HepG2 (cell line): ENCODE results near the gene LGR6. TPM values are rescaled to one million over a fixed set of nuclear protein-coding genes. Genes with fewer than 3 reads are reported as not detected.

Source experiments
- ATAC-seq: fragments of 200-7000 bp; cut with Tn5 transposase; 3 replicates; pipeline ENCODE4 v1.9.1; 2020; ENCODE audit warnings: mild to moderate bottlenecking, moderate library complexity
- BruUV-seq: library from RNA; stranded (reverse); fragments of 400-500 nt; replicated peaks from 2 replicates; lab custom pipeline; 2021; lab: Mats Ljungman, UMichigan
- CTCF ChIA-PET: fragments of 300-600 bp; formaldehyde crosslinking; extraction: SDS; loops from one replicate; lab custom pipeline; 2021; ENCODE audit warnings: low total read pairs, inconsistent platforms, low intra/inter-chr PET ratio; lab: Yijun Ruan, JAX
- POLR2A ChIA-PET: fragments of 350-600 bp; sonication (Branson Sonifier 250); formaldehyde crosslinking; loops from one replicate; lab custom pipeline; 2020; ENCODE audit warnings: antibody characterized with exemption, inconsistent platforms; lab: Yijun Ruan, JAX
- DNase-seq: peaks from one replicate; pipeline ENCODE4 v3.0.0-alpha.2; 2015; ENCODE audit warnings: low spot score
- FAIRE-seq: peaks from 3 replicates; lab custom pipeline; 2011; peaks lifted over from hg19 to GRCh38; lab: Jason Lieb, UNC
- H2AFZ ChIP-seq: one replicate; pipeline ENCODE4 v1.6.1; 2011; ENCODE audit warnings: low read length, inconsistent platforms
- H3K27ac ChIP-seq: fragments of 300-600 bp; 3 replicates; pipeline ENCODE4 v1.8.0; 2011; ENCODE audit warnings: mixed run types, mild to moderate bottlenecking, mixed read lengths, low read length, inconsistent platforms; ENCODE audit not compliant: insufficient read depth; ENCODE audit errors: extremely low read length
- H3K27me3 ChIP-seq, 2 experiments: fragments of 200-600 bp in 1 of 2; 2 replicates in 1 of 2; 3 replicates in 1 of 2; pipeline versions ENCODE4 v1.6.0 to v1.8.0; 2011; ENCODE audit warnings: low read length in 2 of 2, mild to moderate bottlenecking in 2 of 2, moderate library complexity in 2 of 2, inconsistent platforms in 1 of 2; ENCODE audit not compliant: insufficient read depth in 2 of 2, control insufficient read depth in 1 of 2
- H3K36me3 ChIP-seq, 2 experiments: fragments of 200-600 bp in 1 of 2; replicated peaks in 1 of 2; 2 replicates in 1 of 2; 3 replicates in 1 of 2; pipeline versions ENCODE4 v1.5.1 to v1.8.0; 2011; ENCODE audit warnings: low read length in 2 of 2, inconsistent platforms in 1 of 2; ENCODE audit not compliant: insufficient read depth in 2 of 2, control insufficient read depth in 1 of 2
- H3K4me1 ChIP-seq: 2 replicates; pipeline ENCODE4 v1.5.1; 2012; ENCODE audit warnings: low read length, inconsistent platforms; ENCODE audit not compliant: insufficient read depth
- H3K4me2 ChIP-seq: 2 replicates; pipeline ENCODE4 v1.6.0; 2011; ENCODE audit warnings: low read depth, low read length, inconsistent platforms
- H3K4me3 ChIP-seq, 3 experiments: fragments of 200-600 bp in 1 of 3; sonication (generic), shearing (Covaris generic) in 1 of 3; replicated peaks in 1 of 3; 2 replicates each; pipeline ENCODE4 v1.5.1; 2011 to 2016; ENCODE audit warnings: low read length in 3 of 3, inconsistent platforms in 2 of 3, low read depth in 2 of 3, mild to moderate bottlenecking in 2 of 3, control low read depth in 1 of 3, mixed read lengths in 1 of 3; ENCODE audit not compliant: insufficient read depth in 1 of 3
- H3K79me2 ChIP-seq: one replicate; pipeline ENCODE4 v1.6.1; 2011; ENCODE audit warnings: low read length, inconsistent platforms; ENCODE audit not compliant: insufficient read depth
- H3K9ac ChIP-seq: 2 replicates; pipeline ENCODE4 v1.6.0; 2011; ENCODE audit warnings: mild to moderate bottlenecking, low read depth, low read length, inconsistent platforms; ENCODE audit not compliant: insufficient read depth
- H3K9me3 ChIP-seq: 2 replicates; pipeline ENCODE4 v1.5.1; 2012; ENCODE audit warnings: mild to moderate bottlenecking, low read length
- H4K20me1 ChIP-seq: 2 replicates; pipeline ENCODE4 v1.6.0; 2011; ENCODE audit warnings: inconsistent platforms, mild to moderate bottlenecking, low read length, moderate library complexity; ENCODE audit not compliant: insufficient read depth
- ARNT ChIP-seq: fragments of 450-650 bp; IDR thresholded peaks from 2 replicates; pipeline ENCODE4 v1.6.1; 2017
- BORCS8-MEF2B ChIP-seq: sonication (generic); formaldehyde crosslinking; IDR thresholded peaks from 2 replicates; pipeline ENCODE4 v1.8.0; 2022; ENCODE audit warnings: mild to moderate bottlenecking, missing genetic modification reagents
- CEBPZ ChIP-seq: IDR thresholded peaks from 2 replicates; pipeline ENCODE4 v1.6.1; 2012; ENCODE audit warnings: low read length, improper control_type of control experiment
- CTCF ChIP-seq: sonication (generic); formaldehyde crosslinking; IDR thresholded peaks from 2 replicates; pipeline ENCODE4 v1.5.0; 2020; ENCODE audit warnings: mild to moderate bottlenecking, missing genetic modification reagents, moderate library complexity
- DRAP1 ChIP-seq: IDR thresholded peaks from 2 replicates; pipeline ENCODE4 v1.6.1; 2016; ENCODE audit warnings: missing genetic modification reagents, missing compliant biosample characterization
- HDAC1 ChIP-seq: sonication (generic); formaldehyde crosslinking; IDR thresholded peaks from 2 replicates; pipeline ENCODE4 v1.5.1; 2020; ENCODE audit warnings: mild to moderate bottlenecking, missing genetic modification reagents
- HMG20B ChIP-seq: conservative IDR thresholded peaks from 2 replicates; pipeline ENCODE4 v1.6.1; 2016; ENCODE audit warnings: missing genetic modification reagents, missing compliant biosample characterization
- SP2 ChIP-seq: sonication (generic); formaldehyde crosslinking; IDR thresholded peaks from 2 replicates; pipeline ENCODE4 v1.5.1; 2020; ENCODE audit warnings: mild to moderate bottlenecking, missing genetic modification reagents
- ZNF512B ChIP-seq: sonication (generic); formaldehyde crosslinking; IDR thresholded peaks from 2 replicates; pipeline ENCODE4 v1.5.1; 2020; ENCODE audit warnings: missing genetic modification reagents, mild to moderate bottlenecking, borderline replicate concordance
- ZNF629 ChIP-seq: sonication (generic); formaldehyde crosslinking; conservative IDR thresholded peaks from 2 replicates; pipeline ENCODE4 v1.5.0; 2020; ENCODE audit warnings: missing genetic modification reagents
- WGBS: methylation state at CpG from one replicate; pipeline ENCODE4 v1.1.6; 2017; ENCODE audit warnings: low lambda C conversion rate; 5-methylcytosine and 5-hydroxymethylcytosine counted together
- in situ Hi-C: cut with HindIII; loops from 2 replicates; pipeline ENCODE4 v1.10.0; 2017; ENCODE audit warnings: low pct_unique_long_range_greater_than_20kb; ENCODE audit not compliant: extremely low pct_ligation_motif_present
- intact Hi-C: fragments of 100-400 bp; cut with micrococcal nuclease; formaldehyde crosslinking; loops from one replicate; pipeline ENCODE4 v1.10.0; 2022; ENCODE audit not compliant: unreplicated experiment
- polyA plus RNA-seq, 8 experiments: library from polyadenylated mRNA; depleted of rRNA in 3 of 8; stranded (reverse) in 7 of 8; unstranded in 1 of 8; fragments of >200 nt; fragmentation: Illumina TruSeq in 4 of 8; extraction: Trizol in 4 of 8; gene quantifications; 2 replicates each; pipeline versions ENCODE4 v1.2.1 to v1.2.3, GENCODE V29; 2011 to 2016; ENCODE audit warnings: low read depth in 4 of 8, missing spikeins in 1 of 8, mixed read lengths in 1 of 8; ENCODE audit not compliant: insufficient read depth in 1 of 8
- total RNA-seq, 5 experiments: library from RNA; depleted of rRNA; stranded (reverse); fragments of >200 nt; fragmentation: Illumina TruSeq; extraction: Trizol; gene quantifications; 2 replicates each; pipeline ENCODE4 v1.2.3, GENCODE V29; 2016; ENCODE audit warnings: low read depth in 1 of 5

The LGR6 gene
- total and polyA plus RNA-seq, 2 of the 13 experiments (the other 11 are each of a cell fraction or from before 2014, with no cell fraction given), result 0.07 TPM; not detected in 1

- no peak overlapping the region for H3K9ac ChIP-seq
- no peaks in the 10 kb centered on the region for H3K36me3 ChIP-seq
- ChIA-PET CTCF (no interaction called here), POLR2A (no interaction called here)
- H3K4me2 ChIP-seq, result no peak overlapping the region
- no peak overlapping the region for H3K4me3 ChIP-seq
- no TSS peak for BruUV-seq
- no peaks in the 10 kb centered on the region for H3K79me2 ChIP-seq
- no peak for TF ChIP-seq SP2
- TF ChIP-seq ARNT, result no peak
- no peak for TF ChIP-seq HMG20B (CRISPR knock-in tag)
- no peak for TF ChIP-seq BORCS8-MEF2B (CRISPR knock-in tag)
- TF ChIP-seq HDAC1, result no peak
- no peak for ATAC-seq
- no peak for FAIRE-seq
- H3K27me3 ChIP-seq, result peaks cover 3 to 38% of the 10 kb centered on the region in 2 experiments; a peak in 4 of 5 replicates
- H3K4me1 ChIP-seq, result peaks cover 12% of the 10 kb centered on the region
- intact Hi-C loops (no loop called here), in situ Hi-C loops (no loop called here)
- no peaks in the 10 kb centered on the region for H3K9me3 ChIP-seq
- H3K27ac ChIP-seq, result no peak overlapping the region
- no peak overlapping the region for H2AFZ ChIP-seq
- WGBS, result 32% methylated on average over 4 of the region's 4 CpGs
- H4K20me1 ChIP-seq, result no peaks in the 10 kb centered on the region
- DNase-seq, result no peak
Measured at GRCh38 chr1:202153284-202153683, 40.3 kb upstream of the LGR6 start.

GRCh38 chr1:202154148-202154765 lies 39.3 kb upstream of the LGR6 start:
- H2AFZ ChIP-seq, result no peak overlapping the region
- no peaks in the 10 kb centered on the region for H3K36me3 ChIP-seq
- H3K27ac ChIP-seq, result no peak overlapping the region
- no peaks in the 10 kb centered on the region for H3K79me2 ChIP-seq
- POLR2A ChIA-PET, result no interaction called here
- H4K20me1 ChIP-seq, result no peaks in the 10 kb centered on the region
- ATAC-seq (no peak), DNase-seq (no peak), FAIRE-seq (no peak)
- BruUV-seq, result no TSS peak
- no peak overlapping the region for H3K4me2 ChIP-seq
- H3K4me3 ChIP-seq, result no peak overlapping the region
- no peak overlapping the region for H3K9ac ChIP-seq
- H3K27me3 ChIP-seq, result peaks cover 3 to 37% of the 10 kb centered on the region in 2 experiments; a peak in 3 of 5 replicates
- WGBS, result 56% methylated on average over 8 of the region's 10 CpGs
- H3K9me3 ChIP-seq, result no peaks in the 10 kb centered on the region
- in situ Hi-C loops (no loop called here), intact Hi-C loops (no loop called here)
- H3K4me1 ChIP-seq, result peaks cover 12% of the 10 kb centered on the region
- TF ChIP-seq CTCF (no peak), CEBPZ (no peak), ZNF629 (CRISPR knock-in tag) (peak; percentile 66), ZNF512B (CRISPR knock-in tag) (no peak), DRAP1 (CRISPR knock-in tag) (no peak)
- CTCF ChIA-PET, result no interaction called here
